HUDEP-2 (cell line): Measurements from ENCODE around the gene KLHDC8B.
"Not testable (repeated sequence)": the region's sequence is repeated elsewhere in the genome, so short reads cannot be mapped to it uniquely, and the experiment has no call there.

ENCODE experiments used
- DNase-seq, 76 experiments: peaks; one replicate each; lab custom pipeline; 2025; ENCODE audit not compliant: unreplicated experiment in 76 of 76; lab: John Stamatoyannopoulos, UW

KLHDC8B gene

GRCh38 chr3:49180116-49180515 lies 8.7 kb downstream of the KLHDC8B start:
- no peak for DNase-seq

GRCh38 chr3:49181351-49181750 lies 10.0 kb downstream of the KLHDC8B start:
- no peak for DNase-seq

- no peak for DNase-seq
These were observed 11.3 kb downstream of the KLHDC8B start for GRCh38 chr3:49182682-49183081.

GRCh38 chr3:49183873-49184272 lies 12.5 kb downstream of the KLHDC8B start:
- DNase-seq = no peak

GRCh38 chr3:49191741-49192140 lies 20.3 kb downstream of the KLHDC8B start:
- no peak for DNase-seq

GRCh38 chr3:49198161-49198560 lies 26.8 kb downstream of the KLHDC8B start:
- DNase-seq = no peak

- no peak for DNase-seq
These were observed 27.3 kb downstream of the KLHDC8B start for GRCh38 chr3:49198611-49199230.

- peak in 2 of 76 experiments; percentile 1 to 7 for DNase-seq
These were observed 28.0 kb downstream of the KLHDC8B start for GRCh38 chr3:49199239-49199899.

- DNase-seq = no peak
These were observed 28.5 kb downstream of the KLHDC8B start for GRCh38 chr3:49199900-49200281.

GRCh38 chr3:49213541-49213943 lies 42.1 kb downstream of the KLHDC8B start:
- no peak for DNase-seq

- no peak for DNase-seq
These were observed 42.6 kb downstream of the KLHDC8B start for GRCh38 chr3:49213998-49214397.

GRCh38 chr3:49216687-49217086 lies 45.3 kb downstream of the KLHDC8B start:
- not testable (repeated sequence) for DNase-seq

- not testable (repeated sequence) for DNase-seq
These were observed 45.7 kb downstream of the KLHDC8B start for GRCh38 chr3:49217108-49217507.

- no peak for DNase-seq
These were observed 46.5 kb downstream of the KLHDC8B start for GRCh38 chr3:49217688-49218470.

- DNase-seq = peak in 71 of 76 experiments; percentile 9 to 78 (median 49)
These were observed 47.1 kb downstream of the KLHDC8B start for GRCh38 chr3:49218471-49218989.

- no peak for DNase-seq
These were observed 47.7 kb downstream of the KLHDC8B start for GRCh38 chr3:49219132-49219531.

- not testable (repeated sequence) for DNase-seq
These were observed 49.7 kb downstream of the KLHDC8B start for GRCh38 chr3:49220985-49221563.

GRCh38 chr3:49222002-49222401 lies 50.6 kb downstream of the KLHDC8B start:
- no peak for DNase-seq
